Measurements from ENCODE around the gene IL17B. TPM values are rescaled to one million over a fixed set of nuclear protein-coding genes. Genes with fewer than 3 reads are reported as not detected.

Gene IL17B
- total RNA-seq, 2 experiments from 2014 or later = not detected

- no peak for ATAC-seq (ENCODE audit: low read depth)
- Mint-ChIP-seq H3K4me3 (no peak overlapping the region), H3K4me1 (peaks cover 3% of the 10 kb centered on the region), H3K27ac (no peak overlapping the region), H3K27me3 (no peaks in the 10 kb centered on the region), H3K36me3 (no peaks in the 10 kb centered on the region), H3K9me3 (no peaks in the 10 kb centered on the region)
- no peak for DNase-seq
- POLR2A ChIA-PET = no interaction called here
Measured at GRCh38 chr5:149372932-149373331, 6.2 kb downstream of the IL17B start.

DNA sequence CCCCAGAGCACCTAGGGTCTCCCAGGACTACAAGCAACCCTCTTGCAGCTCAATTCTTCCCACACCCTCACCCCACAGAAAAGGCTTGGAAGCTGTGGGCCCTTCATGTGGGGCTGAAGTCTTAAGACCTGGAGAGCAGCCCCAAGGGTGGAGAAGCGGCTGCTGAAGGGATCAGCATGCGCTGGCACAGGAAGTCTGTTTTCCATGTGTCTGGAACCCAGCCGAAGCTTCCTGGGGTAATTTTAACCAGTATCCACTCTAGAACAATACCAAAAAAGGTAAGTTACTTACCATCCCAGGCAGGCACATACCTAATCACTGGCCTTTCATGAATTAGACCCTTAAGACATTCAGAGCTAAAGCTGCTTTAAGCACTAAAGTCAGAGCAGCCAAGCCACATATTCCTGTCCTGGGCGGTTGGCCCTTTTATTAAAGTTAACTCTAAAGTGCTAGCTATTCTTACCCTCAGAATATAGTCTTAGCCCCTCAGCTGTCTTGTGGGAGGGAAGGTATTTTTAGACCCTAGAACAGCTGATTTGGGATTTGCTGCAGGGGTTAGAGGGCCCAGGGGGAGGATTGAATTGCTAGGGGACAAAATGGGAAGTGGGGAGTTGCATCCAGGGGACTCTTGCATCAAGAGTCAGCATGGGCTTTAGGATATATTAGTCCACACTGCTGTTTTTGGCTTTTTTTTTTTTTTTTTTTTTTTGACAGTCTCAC, 6.9 kb downstream of the IL17B start:
- no peak for ATAC-seq (ENCODE audit: low read depth)
- POLR2A ChIA-PET = interaction anchor here (0.6 to 1.4 kb wide), 5 partner anchors 10 to 55 kb away, joined by 3 to 6 read pairs (median 6); partner anchors contain the start of gene GRPEL2

DNA sequence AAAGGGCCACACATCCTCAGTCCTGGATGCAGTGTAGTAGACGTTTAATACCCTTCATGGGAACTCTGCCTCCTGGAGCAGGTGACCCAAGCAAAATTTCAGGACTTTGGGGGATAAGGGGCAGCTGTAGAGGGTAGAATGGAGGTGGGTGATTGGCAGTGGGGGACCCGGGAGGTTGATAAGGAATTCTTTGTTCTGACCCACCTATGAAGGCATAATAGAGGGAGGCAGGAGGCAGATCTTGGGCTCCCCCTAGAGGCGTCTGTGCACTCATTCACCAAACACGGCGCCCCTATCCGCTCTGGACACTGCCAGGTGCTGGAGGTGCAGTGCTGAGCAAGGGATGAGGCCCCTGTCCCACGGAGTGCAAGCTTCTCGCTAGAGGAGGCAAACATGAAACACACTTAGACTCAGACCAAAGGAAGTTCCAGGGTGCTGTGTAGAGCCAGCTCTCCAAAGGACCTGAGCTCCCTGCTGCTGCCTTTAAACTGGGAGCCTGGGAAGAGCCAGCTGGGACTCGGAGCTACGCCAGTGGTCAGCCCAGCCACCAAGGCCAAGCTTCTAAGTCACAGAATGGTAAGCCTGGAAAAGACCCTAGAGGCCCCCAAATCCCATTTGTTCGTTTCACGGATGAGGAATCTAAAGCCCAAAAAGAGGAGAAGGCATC, 7.7 kb downstream of the IL17B start:
- Mint-ChIP-seq H3K27ac (no peak overlapping the region), H3K9me3 (no peaks in the 10 kb centered on the region), H3K27me3 (no peaks in the 10 kb centered on the region), H3K4me3 (no peak overlapping the region), H3K36me3 (no peaks in the 10 kb centered on the region), H3K4me1 (peaks cover 3% of the 10 kb centered on the region)
- POLR2A ChIA-PET = interaction anchor here (0.6 to 1.4 kb wide), 4 partner anchors 13 to 54 kb away, joined by 3 to 6 read pairs (median 5); partner anchors contain the start of gene GRPEL2
- DNase-seq (peak; percentile 70), ATAC-seq (ENCODE audit: low read depth) (peak; percentile 86)

More for the DNA sequence above, 6.9 kb downstream of the IL17B start:
- H3K27me3 Mint-ChIP-seq = no peaks in the 10 kb centered on the region
- no peaks in the 10 kb centered on the region for H3K36me3 Mint-ChIP-seq
- no peaks in the 10 kb centered on the region for H3K9me3 Mint-ChIP-seq
- H3K4me1 Mint-ChIP-seq = peaks cover 3% of the 10 kb centered on the region
- no peak overlapping the region for H3K4me3 Mint-ChIP-seq
- no peak overlapping the region for H3K27ac Mint-ChIP-seq
- DNase-seq = no peak

GRCh38 chr5:149370878-149371277, 8.2 kb downstream of the IL17B start:
- no peaks in the 10 kb centered on the region for H3K9me3 Mint-ChIP-seq
- no peak for DNase-seq
- H3K27me3 Mint-ChIP-seq = no peaks in the 10 kb centered on the region
- H3K4me3 Mint-ChIP-seq = no peak overlapping the region
- H3K36me3 Mint-ChIP-seq = no peaks in the 10 kb centered on the region
- POLR2A ChIA-PET = interaction anchor here (1.2 to 1.4 kb wide), 2 partner anchors 25 to 27 kb away, joined by 6 read pairs; partner anchors contain the start of gene GRPEL2
- no peak overlapping the region for H3K27ac Mint-ChIP-seq
- H3K4me1 Mint-ChIP-seq = peaks cover 3% of the 10 kb centered on the region
- ATAC-seq (ENCODE audit: low read depth) = no peak

DNA sequence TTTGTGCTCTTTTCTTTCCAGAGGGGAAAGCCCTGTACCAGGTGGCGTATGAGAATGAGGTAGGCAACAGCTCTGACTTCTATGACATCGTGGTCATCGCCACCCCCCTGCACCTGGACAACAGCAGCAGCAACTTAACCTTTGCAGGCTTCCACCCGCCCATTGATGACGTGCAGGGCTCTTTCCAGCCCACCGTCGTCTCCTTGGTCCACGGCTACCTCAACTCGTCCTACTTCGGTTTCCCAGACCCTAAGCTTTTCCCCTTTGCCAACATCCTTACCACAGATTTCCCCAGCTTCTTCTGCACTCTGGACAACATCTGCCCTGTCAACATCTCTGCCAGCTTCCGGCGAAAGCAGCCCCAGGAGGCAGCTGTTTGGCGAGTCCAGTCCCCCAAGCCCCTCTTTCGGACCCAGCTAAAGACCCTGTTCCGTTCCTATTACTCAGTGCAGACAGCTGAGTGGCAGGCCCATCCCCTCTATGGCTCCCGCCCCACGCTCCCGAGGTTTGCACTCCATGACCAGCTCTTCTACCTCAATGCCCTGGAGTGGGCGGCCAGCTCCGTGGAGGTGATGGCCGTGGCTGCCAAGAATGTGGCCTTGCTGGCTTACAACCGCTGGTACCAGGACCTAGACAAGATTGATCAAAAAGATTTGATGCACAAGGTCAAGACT, 11.0 kb downstream of the IL17B start:
- H3K9me3 Mint-ChIP-seq = no peaks in the 10 kb centered on the region
- H3K4me1 Mint-ChIP-seq = peaks cover 7% of the 10 kb centered on the region
- no peaks in the 10 kb centered on the region for H3K27me3 Mint-ChIP-seq
- POLR2A ChIA-PET = interaction anchor here (0.8 to 2.1 kb wide), 3 partner anchors 10 to 50 kb away, joined by 3 to 7 read pairs (median 4); partner anchors contain the start of gene PCYOX1L
- H3K36me3 Mint-ChIP-seq = peaks cover 8% of the 10 kb centered on the region
- no peak overlapping the region for H3K4me3 Mint-ChIP-seq
- DNase-seq = no peak
- no peak overlapping the region for H3K27ac Mint-ChIP-seq
- no peak for ATAC-seq (ENCODE audit: low read depth)

- peaks cover 9% of the 10 kb centered on the region for H3K4me1 Mint-ChIP-seq
- H3K9me3 Mint-ChIP-seq = no peaks in the 10 kb centered on the region
- POLR2A ChIA-PET = interaction anchor here (0.6 to 2.1 kb wide), 7 partner anchors 9 to 246 kb away, joined by 3 to 7 read pairs (median 3); partner anchors contain the start of gene PCYOX1L
- H3K36me3 Mint-ChIP-seq = peaks cover 8% of the 10 kb centered on the region
- H3K27me3 Mint-ChIP-seq = no peaks in the 10 kb centered on the region
- H3K27ac Mint-ChIP-seq = peak overlapping the region; percentile 10
- DNase-seq = peak; percentile 52
- no peak overlapping the region for H3K4me3 Mint-ChIP-seq
- ATAC-seq (ENCODE audit: low read depth) = peak; percentile 67
Measured at GRCh38 chr5:149367249-149367971, 11.7 kb downstream of the IL17B start.

DNA sequence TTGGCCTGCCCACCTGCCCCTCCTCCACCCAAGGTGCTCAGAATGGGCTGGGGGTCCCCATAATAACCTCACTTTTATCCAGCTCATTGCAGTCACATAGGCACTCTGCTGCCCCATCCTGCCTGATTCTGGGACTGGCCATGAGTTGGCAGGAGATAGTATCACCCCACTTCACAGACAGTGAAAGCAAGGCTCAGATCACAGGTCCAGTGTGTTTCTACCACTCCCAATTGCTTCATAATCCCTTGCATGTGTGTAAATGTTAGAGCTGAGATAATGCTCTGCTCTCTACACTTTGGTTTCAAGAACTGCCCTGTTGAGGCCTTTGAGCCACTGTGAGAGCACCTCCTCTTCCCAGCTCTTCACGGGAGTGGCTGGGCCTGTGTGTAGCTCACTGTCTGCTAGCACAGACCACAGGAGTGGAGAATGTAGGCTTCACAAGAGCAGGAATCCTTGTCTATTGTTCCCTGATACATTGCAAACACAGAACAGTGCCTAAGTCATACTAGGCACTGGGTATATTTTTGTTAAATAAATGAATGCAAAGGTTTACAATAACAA, 12.8 kb downstream of the IL17B start:
- POLR2A ChIA-PET = interaction anchor here (0.9 to 1.4 kb wide), 2 partner anchors 21 to 43 kb away, joined by 3 to 6 read pairs; partner anchors contain the start of gene GRPEL2
- DNase-seq = no peak
- no peaks in the 10 kb centered on the region for H3K9me3 Mint-ChIP-seq
- H3K36me3 Mint-ChIP-seq = peaks cover 8% of the 10 kb centered on the region
- no peak overlapping the region for H3K27ac Mint-ChIP-seq
- no peak overlapping the region for H3K4me3 Mint-ChIP-seq
- peaks cover 7% of the 10 kb centered on the region for H3K4me1 Mint-ChIP-seq
- ATAC-seq (ENCODE audit: low read depth) = no peak
- H3K27me3 Mint-ChIP-seq = no peaks in the 10 kb centered on the region

DNA sequence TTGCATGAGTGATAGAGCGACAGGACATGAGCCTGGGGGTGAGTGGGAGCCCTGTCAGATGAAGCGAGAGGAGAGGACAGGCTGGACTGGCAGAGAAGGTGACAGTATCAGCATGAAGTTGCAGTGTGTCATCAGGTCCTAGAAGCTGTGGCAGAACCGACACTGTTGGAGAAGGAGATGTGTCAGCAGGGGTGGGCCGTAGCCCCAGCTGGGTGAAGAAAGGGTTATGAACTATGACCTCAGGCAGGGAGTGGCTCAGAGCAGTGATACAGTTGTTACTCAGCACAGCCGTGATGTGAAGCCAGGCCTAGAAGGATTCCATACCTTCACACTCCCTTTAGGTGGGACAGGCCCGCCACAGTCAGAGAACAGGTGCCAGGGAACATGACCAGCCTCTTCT, 13.7 kb downstream of the IL17B start:
- Mint-ChIP-seq H3K4me1 (peaks cover 11% of the 10 kb centered on the region), H3K36me3 (peaks cover 11% of the 10 kb centered on the region), H3K27ac (no peak overlapping the region), H3K9me3 (no peaks in the 10 kb centered on the region), H3K4me3 (no peak overlapping the region), H3K27me3 (no peaks in the 10 kb centered on the region)
- DNase-seq (no peak), ATAC-seq (ENCODE audit: low read depth) (no peak)
- POLR2A ChIA-PET = interaction anchor here (0.5 to 1.4 kb wide), 2 partner anchors 20 to 120 kb away, joined by 3 to 6 read pairs; partner anchors contain the start of gene GRPEL2

DNA sequence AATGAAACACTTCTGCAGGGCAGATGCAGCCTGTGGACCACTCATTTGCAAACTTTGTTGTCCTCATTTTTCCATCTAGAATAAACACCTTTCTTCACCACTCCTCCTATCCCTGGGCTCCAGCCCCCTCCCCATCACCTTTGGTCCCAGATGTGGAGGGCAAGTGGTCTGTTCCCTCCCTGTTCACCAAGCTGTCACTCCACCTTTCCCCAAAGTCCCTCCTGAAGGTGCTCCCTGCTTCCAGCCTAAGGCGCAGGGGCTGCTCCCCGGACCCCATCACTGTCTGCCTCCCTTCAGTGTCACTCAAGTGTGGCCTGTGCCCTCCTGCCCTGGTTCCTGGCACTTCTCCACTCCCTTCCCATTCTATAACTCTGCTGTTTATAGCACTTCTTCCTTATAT, 14.4 kb downstream of the IL17B start:
- POLR2A ChIA-PET = no interaction called here
- ATAC-seq (ENCODE audit: low read depth) (no peak), DNase-seq (no peak)
- Mint-ChIP-seq H3K4me1 (peaks cover 18% of the 10 kb centered on the region), H3K9me3 (no peaks in the 10 kb centered on the region), H3K27ac (peak overlapping the region; percentile 21), H3K4me3 (no peak overlapping the region), H3K36me3 (peaks cover 11% of the 10 kb centered on the region), H3K27me3 (no peaks in the 10 kb centered on the region)

GRCh38 chr5:149363936-149364335, 15.2 kb downstream of the IL17B start:
- peaks cover 23% of the 10 kb centered on the region for H3K4me1 Mint-ChIP-seq
- DNase-seq (no peak), ATAC-seq (ENCODE audit: low read depth) (no peak)
- H3K36me3 Mint-ChIP-seq = peaks cover 11% of the 10 kb centered on the region
- H3K4me3 Mint-ChIP-seq = no peak overlapping the region
- H3K27ac Mint-ChIP-seq = no peak overlapping the region
- H3K27me3 Mint-ChIP-seq = no peaks in the 10 kb centered on the region
- POLR2A ChIA-PET = no interaction called here
- no peaks in the 10 kb centered on the region for H3K9me3 Mint-ChIP-seq

GRCh38 chr5:149363358-149363757, 15.7 kb downstream of the IL17B start:
- Mint-ChIP-seq H3K4me1 (peaks cover 29% of the 10 kb centered on the region), H3K27me3 (no peaks in the 10 kb centered on the region), H3K4me3 (no peak overlapping the region), H3K36me3 (peaks cover 11% of the 10 kb centered on the region), H3K27ac (no peak overlapping the region), H3K9me3 (no peaks in the 10 kb centered on the region)
- POLR2A ChIA-PET = no interaction called here
- DNase-seq (no peak), ATAC-seq (ENCODE audit: low read depth) (no peak)

GRCh38 chr5:149362541-149362940, 16.6 kb downstream of the IL17B start:
- POLR2A ChIA-PET = interaction anchor here (0.5 kb wide), 1 partner anchor 10 kb away, joined by 6 read pairs; no protein-coding TSS in a partner anchor
- Mint-ChIP-seq H3K4me1 (peaks cover 29% of the 10 kb centered on the region), H3K27ac (no peak overlapping the region), H3K36me3 (peaks cover 11% of the 10 kb centered on the region), H3K4me3 (no peak overlapping the region), H3K27me3 (no peaks in the 10 kb centered on the region), H3K9me3 (no peaks in the 10 kb centered on the region)
- DNase-seq (no peak), ATAC-seq (ENCODE audit: low read depth) (no peak)

Measured in activated naive CD8-positive, alpha-beta T cell treated with anti-CD3 and anti-CD28 coated beads, Interleukin-2, amount 10 ng/mL, durations not matched to agents 7 days and 5 days (primary cell).